ENCODE results near the gene CD248.
"Not testable (repeated sequence)": the region's sequence is repeated elsewhere in the genome, so short reads cannot be mapped to it uniquely, and the experiment has no call there.

CD248 gene

DNA sequence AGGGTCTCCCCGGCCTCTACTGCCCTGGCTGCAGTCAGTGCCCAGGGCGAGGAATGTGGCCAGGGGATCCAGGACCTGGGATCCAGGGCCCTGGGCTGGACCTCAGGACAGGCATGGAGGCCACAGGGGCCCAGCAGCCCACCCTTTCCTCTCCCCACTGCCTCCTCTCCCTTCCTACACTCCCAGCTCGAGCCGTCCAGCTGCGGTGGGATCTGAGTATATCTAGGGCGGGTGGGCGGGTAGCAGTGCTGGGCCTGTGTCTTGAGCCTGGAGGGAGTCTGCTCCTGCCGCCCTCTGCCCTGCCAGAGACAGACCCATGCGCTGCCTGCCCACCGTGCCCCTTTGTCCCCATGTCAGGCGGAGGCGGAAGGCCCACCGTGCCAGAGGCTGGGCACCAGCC is 40.2 kb downstream of the CD248 start:
- DNase-seq (ENCODE audit: low read depth, low spot score), result not testable (repeated sequence)

DNA sequence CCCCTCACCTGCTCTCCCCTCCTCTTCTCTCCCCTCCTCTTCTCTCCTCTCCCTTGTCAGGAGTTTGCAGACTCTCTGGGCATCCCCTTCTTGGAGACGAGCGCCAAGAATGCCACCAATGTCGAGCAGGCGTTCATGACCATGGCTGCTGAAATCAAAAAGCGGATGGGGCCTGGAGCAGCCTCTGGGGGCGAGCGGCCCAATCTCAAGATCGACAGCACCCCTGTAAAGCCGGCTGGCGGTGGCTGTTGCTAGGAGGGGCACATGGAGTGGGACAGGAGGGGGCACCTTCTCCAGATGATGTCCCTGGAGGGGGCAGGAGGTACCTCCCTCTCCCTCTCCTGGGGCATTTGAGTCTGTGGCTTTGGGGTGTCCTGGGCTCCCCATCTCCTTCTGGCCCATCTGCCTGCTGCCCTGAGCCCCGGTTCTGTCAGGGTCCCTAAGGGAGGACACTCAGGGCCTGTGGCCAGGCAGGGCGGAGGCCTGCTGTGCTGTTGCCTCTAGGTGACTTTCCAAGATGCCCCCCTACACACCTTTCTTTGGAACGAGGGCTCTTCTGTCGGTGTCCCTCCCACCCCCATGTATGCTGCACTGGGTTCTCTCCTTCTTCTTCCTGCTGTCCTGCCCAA is 40.7 kb downstream of the CD248 start:
- DNase-seq (ENCODE audit: low read depth, low spot score), result no peak

DNA sequence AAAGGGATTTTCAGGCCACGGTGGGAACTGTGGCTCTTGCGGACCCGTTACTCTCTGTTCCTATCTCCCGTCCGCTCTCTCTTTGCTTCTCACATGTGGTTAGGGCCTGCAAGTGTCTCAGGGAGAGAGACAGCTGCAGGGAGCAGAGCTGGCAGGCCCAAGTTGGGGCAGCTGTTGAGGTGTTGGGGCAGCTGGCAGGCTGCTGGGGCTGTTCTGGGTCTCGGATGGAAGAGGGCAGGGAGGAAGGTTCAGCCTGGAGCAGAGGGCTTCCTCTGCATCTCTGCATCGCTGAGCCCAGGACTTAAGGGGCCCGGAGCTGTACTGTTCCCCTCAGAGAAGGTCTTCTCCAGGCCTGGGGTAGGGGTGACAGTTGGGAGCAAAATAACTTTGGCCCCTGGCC is 41.4 kb downstream of the CD248 start:
- DNase-seq (ENCODE audit: low read depth, low spot score), result no peak

DNA sequence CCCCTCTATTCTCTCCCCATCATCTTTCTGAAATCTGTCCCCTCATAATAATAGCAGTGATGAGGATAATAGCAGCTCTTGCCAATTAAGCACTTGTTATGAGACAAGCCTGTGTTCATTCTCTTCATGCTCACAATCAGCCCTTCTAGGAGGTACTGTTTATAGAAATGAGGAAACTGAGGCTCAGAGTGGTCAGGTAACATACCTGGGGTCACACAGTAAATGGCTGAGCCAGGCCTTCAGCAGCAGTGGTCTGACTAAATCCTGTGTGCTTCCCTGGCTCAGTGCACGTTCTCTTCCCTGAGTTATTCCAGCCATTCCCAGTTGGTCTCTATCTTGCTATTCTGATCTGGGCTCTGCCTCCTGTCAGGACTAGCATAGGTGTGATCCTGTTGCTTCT is 42.6 kb downstream of the CD248 start:
- no peak for DNase-seq (ENCODE audit: low read depth, low spot score)

DNA sequence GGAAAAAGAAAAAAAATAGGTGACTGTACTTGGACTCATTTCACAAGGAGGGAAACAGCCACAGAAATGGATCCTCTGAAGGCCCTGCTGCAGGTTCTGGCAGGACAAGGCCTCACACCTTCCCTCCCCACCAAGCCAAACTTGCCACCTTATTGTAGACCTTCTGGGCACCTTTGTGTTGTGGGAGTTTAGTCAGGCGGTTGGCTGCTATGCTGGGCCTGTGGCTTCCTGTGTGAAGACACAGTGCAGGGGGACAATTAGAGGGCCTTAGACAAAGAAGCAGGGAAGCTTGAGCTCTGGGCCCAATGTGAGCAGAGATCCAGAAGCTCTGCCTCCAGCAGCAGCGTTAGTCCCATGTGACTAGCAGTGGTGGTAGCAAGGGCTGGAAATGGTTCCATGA is 44.2 kb downstream of the CD248 start:
- DNase-seq (ENCODE audit: low read depth, low spot score), result no peak

DNA sequence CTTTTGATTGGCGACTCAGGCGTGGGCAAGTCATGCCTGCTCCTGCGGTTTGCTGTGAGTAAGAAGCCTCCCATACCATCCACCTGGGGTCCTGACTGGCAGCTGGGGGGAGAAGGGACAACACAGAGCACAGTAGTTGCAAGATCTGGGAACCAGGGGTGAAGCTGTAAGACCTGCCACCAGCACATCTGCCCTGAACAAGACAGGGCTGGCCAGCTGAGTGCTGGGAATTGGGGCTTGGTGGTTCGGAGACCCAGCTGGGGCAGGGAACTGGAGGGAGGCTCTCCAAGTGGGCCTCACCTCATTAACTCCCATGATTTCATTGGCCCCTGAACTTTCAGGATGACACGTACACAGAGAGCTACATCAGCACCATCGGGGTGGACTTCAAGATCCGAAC is 45.0 kb downstream of the CD248 start:
- no peak for DNase-seq (ENCODE audit: low read depth, low spot score)

DNA sequence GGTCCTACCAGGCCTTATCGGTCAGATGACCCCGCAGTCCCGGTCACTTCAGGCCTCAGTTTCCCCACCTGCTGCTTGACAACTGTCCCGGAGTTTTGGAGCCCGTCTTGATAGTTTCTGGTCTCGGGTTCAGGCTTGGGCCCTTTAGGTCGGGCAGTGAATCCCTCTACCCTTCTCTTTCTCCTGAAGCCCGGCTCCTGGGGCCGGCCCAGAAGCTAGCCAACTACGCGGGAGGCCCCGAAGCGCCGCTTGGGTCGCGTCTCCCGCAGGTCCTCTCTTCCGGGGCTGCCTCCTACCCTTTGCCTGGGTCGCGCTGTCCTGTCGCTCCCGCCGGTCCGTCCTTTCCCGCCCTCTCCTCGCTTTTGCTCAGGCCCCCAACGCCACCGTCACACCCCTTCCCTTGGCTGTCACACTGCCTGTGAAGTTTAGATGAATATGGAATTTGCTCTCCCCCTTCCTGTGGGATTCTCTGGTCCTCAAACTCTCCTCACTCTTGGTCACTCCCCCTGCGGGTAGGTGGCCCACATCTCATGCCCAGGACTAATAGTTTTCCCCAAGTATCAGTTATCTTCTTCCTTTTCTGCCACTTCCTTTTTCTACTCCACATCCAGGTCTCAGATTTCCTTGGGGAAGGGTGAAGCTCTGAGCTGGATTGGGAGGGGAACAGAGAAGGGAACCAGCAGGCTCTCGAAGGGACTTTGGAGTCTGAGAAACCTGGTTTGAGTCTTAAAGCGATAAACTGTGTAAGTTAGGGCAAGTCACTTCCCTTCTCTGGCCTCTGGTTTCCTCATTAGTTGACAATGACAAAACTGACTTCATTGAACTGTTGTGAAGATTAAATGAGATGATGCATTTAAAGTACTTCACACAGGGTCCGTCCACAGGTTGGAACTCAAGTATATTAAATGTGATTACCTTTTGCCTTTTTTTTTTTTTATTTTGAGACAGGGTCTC is 47.6 kb downstream of the CD248 start:
- DNase-seq (ENCODE audit: low read depth, low spot score), result no peak

DNA sequence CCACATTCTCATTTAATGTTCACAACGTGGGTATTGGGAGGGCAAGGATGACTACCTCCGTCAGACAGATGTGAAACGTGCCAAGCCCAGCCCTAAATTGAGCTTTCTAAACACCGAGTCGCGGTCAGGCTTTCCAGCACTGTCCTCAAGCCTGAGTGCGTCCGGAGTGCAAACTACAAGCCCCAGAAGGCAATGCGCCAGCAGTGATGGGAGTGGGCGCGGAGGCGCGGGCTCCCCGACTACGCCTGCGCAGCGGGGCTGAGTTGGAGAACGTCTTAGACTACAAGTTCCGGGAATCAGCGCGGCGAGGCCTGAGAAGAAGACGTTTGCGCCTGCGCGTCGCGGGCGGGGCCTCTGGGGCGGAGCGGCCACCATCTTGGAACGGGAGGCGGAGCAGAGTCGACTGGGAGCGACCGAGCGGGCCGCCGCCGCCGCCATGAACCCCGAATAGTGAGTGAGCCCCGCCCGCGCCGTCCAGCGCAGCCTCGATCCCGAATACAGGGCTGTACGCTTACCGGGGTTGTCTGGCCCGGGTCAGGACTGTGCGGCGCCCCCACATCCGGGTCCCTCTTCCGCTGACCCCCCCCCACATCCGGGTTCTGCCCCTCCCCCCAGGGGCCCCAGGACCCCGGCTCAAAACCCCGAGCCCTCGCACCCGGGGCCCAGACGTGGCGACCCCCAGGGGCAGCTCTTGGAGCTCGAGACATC is 48.4 kb downstream of the CD248 start, which contains the start of gene RAB1B:
Gene RAB1B, plus strand, starts transcription at position 396 of the 708 bp plus-strand sequence. Its CDS starts 41 bp downstream, at position 437.
- DNase-seq (ENCODE audit: low read depth, low spot score), result peak; percentile 100

DNA sequence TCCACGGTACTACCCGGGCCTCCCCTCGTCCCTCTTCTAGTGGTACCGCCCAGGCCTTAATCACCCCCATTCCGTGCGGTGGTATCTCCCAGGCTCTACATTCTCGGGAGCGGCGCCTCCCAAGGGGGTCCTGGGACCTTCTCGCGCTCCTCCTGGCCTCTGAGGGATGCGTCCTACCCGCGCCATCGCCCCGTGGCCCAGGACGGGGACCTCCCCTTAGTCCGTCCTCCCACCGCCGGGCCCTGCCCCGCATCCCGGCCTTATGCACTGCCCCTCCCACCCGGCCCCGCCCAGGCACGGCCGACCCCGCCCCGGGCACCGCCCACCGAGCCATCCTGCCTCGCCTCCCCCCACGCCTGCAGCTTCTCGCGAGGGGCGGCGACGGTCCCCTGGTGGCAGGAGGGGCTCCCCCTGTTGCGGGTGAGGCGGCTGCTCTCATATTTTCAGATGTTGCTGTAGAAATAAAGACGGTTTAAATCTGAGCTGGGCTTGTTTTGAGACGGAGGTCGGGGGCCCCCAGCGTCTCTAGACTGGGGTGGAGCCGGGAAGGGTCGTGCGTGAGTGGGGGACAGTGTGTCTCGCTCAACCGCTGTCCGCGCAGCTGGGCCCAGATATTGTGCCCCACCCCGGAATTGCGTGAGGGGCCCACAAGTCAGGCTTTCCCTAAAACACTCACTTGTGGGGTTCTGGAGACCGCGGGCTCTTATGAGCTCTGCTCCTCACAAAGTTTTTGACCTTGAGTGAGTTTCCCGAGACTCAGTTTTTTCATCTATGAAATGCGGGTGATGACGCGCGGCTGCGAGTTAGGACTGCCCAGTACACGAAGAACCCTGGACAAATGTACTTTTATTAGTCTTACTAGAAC is 49.2 kb downstream of the CD248 start:
- peak; percentile 65 for DNase-seq (ENCODE audit: low read depth, low spot score)

DNA sequence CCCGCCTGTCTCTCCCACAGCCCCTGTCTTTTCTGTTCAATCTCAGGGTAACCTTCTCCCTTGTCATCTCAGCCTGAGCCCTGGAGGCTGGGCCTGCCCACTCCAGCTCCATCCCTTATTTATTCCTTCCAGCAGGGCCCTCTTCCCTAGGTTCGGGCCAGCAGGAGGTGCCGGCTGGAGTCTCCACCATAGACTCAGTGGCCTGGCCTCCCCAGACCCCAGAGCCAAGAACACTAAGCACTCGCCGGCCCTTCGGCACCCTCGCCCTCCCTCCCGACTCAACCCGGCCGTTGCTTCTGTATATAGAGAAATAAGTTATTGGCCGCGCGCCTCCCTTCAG is 49.8 kb downstream of the CD248 start:
- no peak for DNase-seq (ENCODE audit: low read depth, low spot score)

DNA sequence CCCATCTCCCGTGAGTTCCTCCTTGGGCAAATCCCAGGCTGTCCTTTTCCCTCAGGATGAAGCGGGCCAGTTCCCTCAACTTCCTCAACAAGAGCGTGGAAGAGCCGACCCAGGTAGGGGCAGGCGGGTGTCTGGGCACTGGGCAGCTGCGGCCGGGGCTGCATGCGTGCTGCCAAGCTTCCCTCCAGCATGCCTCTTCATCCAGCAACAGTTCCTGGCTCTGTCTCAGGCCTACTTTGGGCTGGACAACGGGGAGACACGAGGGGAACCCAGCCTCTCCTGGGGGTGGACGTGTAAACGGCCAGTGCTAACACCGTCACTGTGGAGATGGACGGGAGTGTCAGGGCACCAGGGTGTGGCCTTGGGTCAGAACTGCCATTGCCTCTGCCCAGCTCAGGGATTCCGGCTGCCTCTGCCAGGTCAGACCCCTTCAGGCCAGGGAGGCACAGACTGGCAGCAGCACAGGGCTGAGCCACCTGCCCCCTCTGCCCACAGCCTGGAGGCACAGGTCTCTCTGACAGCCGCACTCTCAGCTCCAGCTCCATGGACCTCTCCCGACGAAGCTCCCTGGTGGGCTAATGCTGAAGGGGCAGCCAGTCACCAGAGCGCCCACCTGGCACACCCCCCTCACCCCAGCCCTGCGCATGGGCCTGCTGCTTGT is 50.3 kb downstream of the CD248 start:
- DNase-seq (ENCODE audit: low read depth, low spot score), result no peak

DNA sequence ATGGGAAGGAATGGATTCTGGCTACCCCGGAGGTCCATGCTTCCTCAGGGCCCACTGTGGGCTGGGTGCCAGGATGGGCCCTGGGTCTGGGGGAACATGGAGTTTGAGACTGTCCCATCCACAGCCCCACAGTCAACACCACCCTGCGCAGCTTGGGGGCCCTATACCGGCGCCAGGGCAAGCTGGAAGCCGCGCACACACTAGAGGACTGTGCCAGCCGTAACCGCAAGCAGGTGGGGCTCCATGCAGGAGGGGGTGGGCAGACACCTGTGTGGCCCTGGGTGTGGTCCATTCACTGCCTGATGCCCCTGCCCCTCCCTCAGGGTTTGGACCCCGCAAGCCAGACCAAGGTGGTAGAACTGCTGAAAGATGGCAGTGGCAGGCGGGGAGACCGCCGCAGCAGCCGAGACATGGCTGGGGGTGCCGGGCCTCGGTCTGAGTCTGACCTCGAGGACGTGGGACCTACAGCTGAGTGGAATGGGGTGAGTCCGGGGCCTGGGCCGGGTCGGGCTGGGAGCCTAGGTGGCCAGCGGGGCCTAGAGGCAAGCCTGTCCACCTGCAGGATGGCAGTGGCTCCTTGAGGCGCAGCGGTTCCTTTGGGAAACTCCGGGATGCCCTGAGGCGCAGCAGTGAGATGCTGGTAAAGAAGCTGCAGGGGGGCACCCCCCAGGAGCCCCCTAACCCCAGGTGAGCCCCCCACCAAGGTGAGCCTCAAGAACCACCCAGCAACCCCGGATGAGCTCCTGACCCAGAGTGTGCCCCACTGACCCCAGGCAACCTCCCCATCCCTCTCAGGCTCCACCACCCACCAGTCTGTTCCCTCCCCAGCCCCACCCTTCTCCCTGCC is 51.1 kb downstream of the CD248 start:
- no peak for DNase-seq (ENCODE audit: low read depth, low spot score)

DNA sequence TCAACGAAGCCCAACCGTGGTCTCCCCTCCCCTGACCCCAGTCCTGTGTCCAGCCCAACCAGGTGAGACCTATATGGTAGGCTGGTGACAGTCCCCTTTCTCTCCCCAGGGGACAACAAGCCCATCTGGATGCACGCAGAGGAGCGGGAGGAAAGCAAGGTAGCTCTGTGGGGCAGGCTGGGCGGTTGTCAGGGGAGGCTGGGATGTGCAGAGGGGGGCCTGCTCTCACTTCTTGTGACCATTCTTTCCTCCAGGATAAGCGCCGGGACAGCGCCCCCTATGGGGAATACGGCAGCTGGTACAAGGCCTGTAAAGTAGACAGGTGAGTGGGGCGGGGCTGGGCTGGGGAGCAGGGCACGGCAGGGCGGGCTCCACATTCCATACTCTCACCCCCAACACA is 51.9 kb downstream of the CD248 start:
- DNase-seq (ENCODE audit: low read depth, low spot score), result no peak
